GM20000 (cell line): ENCODE data around the gene RAD23B.
A peak's percentile ranks its signal among the peaks of the same experiment; 100 is the strongest.

Experiments
- DNase-seq: peaks from one replicate; pipeline ENCODE4 v3.0.0; 2012; ENCODE audit warnings: low spot score
- CTCF ChIP-seq: IDR thresholded peaks from 2 replicates; pipeline ENCODE4 v1.5.1; 2012; ENCODE audit warnings: mild to moderate bottlenecking, control low read depth; ENCODE audit errors: extremely low read depth, missing control alignments

RAD23B gene

GRCh38 chr9:107277801-107278200, 5.3 kb upstream of the RAD23B start:
- no peak for TF ChIP-seq CTCF
- no peak for DNase-seq

- no peak for TF ChIP-seq CTCF
- no peak for DNase-seq
Measured at GRCh38 chr9:107279086-107279485, 4.0 kb upstream of the RAD23B start.

GRCh38 chr9:107280543-107280942, 2.5 kb upstream of the RAD23B start:
- TF ChIP-seq CTCF: no peak
- no peak for DNase-seq

- DNase-seq: no peak
- no peak for TF ChIP-seq CTCF
Measured at GRCh38 chr9:107281184-107281583, 1.9 kb upstream of the RAD23B start.

GRCh38 chr9:107281922-107282667, 984 bp upstream of the RAD23B start:
- TF ChIP-seq CTCF: no peak
- no peak for DNase-seq

- DNase-seq: peak; percentile 67
- TF ChIP-seq CTCF: no peak
Measured at GRCh38 chr9:107283623-107284616, 841 bp downstream of the RAD23B start.

- no peak for TF ChIP-seq CTCF
- no peak for DNase-seq
Measured at GRCh38 chr9:107284636-107285035, 1.6 kb downstream of the RAD23B start.
